ENCODE measurements around the gene RCSD1. TPM values are rescaled to one million over a fixed set of nuclear protein-coding genes. Genes with fewer than 3 reads are reported as not detected.
A peak's percentile ranks its signal among the peaks of the same experiment; 100 is the strongest.

RCSD1 gene
- total RNA-seq, 2 experiments from 2014 or later = 143 to 145 TPM

- Mint-ChIP-seq H3K36me3 (ENCODE audit: low read depth) (peaks cover 67% of the 10 kb centered on the region), H3K27me3 (ENCODE audit: low read depth) (no peaks in the 10 kb centered on the region), H3K27ac (peak overlapping the region; percentile 98), H3K4me1 (ENCODE audit: low read depth) (peaks cover 78% of the 10 kb centered on the region), H3K4me3 (peak overlapping the region; percentile 98), H3K9me3 (ENCODE audit: insufficient read depth) (no peaks in the 10 kb centered on the region)
- peak; percentile 15 for ATAC-seq
- DNase-seq = peak; percentile 68
- ChIA-PET CTCF (interaction anchor here (0.9 to 14.2 kb wide), 9 partner anchors 9 to 91 kb away, joined by 3 to 334 read pairs (median 3); no protein-coding TSS in a partner anchor), POLR2A (interaction anchor here (0.6 to 8.2 kb wide), 15 partner anchors 9 to 304 kb away, joined by 3 to 96 read pairs (median 3); no protein-coding TSS in a partner anchor)
These were observed 2.0 kb downstream of the RCSD1 start for GRCh38 chr1:167631936-167632614.

- CTCF ChIA-PET = interaction anchor here (0.7 to 14.2 kb wide), 6 partner anchors 9 to 82 kb away, joined by 4 to 334 read pairs (median 6); no protein-coding TSS in a partner anchor
- ATAC-seq (no peak), DNase-seq (no peak)
- peak overlapping the region; percentile 98 for H3K27ac Mint-ChIP-seq
- no peaks in the 10 kb centered on the region for H3K9me3 Mint-ChIP-seq (ENCODE audit: insufficient read depth)
- H3K36me3 Mint-ChIP-seq (ENCODE audit: low read depth) = peaks cover 77% of the 10 kb centered on the region
- H3K4me3 Mint-ChIP-seq = peak overlapping the region; percentile 98
- POLR2A ChIA-PET = interaction anchor here (1.1 to 8.2 kb wide), 3 partner anchors 17 to 42 kb away, joined by 3 to 96 read pairs (median 4); no protein-coding TSS in a partner anchor
- H3K27me3 Mint-ChIP-seq (ENCODE audit: low read depth) = no peaks in the 10 kb centered on the region
- peaks cover 79% of the 10 kb centered on the region for H3K4me1 Mint-ChIP-seq (ENCODE audit: low read depth)
These were observed 3.4 kb downstream of the RCSD1 start for GRCh38 chr1:167633258-167633944.

GRCh38 chr1:167634435-167634834 is 4.4 kb downstream of the RCSD1 start:
- DNase-seq = no peak

GRCh38 chr1:167635156-167635648 is 5.2 kb downstream of the RCSD1 start:
- no peak for ATAC-seq
- DNase-seq = no peak
- POLR2A ChIA-PET = interaction anchor here (3.4 kb wide), 1 partner anchor 34 kb away, joined by 33 read pairs; no protein-coding TSS in a partner anchor

More at GRCh38 chr1:167634435-167634834, 4.4 kb downstream of the RCSD1 start:
- Mint-ChIP-seq H3K27me3 (ENCODE audit: low read depth) (no peaks in the 10 kb centered on the region), H3K4me1 (ENCODE audit: low read depth) (peaks cover 78% of the 10 kb centered on the region), H3K27ac (peak overlapping the region; percentile 98), H3K36me3 (ENCODE audit: low read depth) (peaks cover 84% of the 10 kb centered on the region), H3K4me3 (peak overlapping the region; percentile 98), H3K9me3 (ENCODE audit: insufficient read depth) (no peaks in the 10 kb centered on the region)
- CTCF ChIA-PET = interaction anchor here (1.3 to 14.2 kb wide), 4 partner anchors 19 to 81 kb away, joined by 3 to 334 read pairs (median 16); no protein-coding TSS in a partner anchor
- ATAC-seq = no peak
- POLR2A ChIA-PET = interaction anchor here (0.6 to 3.4 kb wide), 5 partner anchors 33 to 760 kb away, joined by 3 to 33 read pairs (median 3); no protein-coding TSS in a partner anchor

DNA sequence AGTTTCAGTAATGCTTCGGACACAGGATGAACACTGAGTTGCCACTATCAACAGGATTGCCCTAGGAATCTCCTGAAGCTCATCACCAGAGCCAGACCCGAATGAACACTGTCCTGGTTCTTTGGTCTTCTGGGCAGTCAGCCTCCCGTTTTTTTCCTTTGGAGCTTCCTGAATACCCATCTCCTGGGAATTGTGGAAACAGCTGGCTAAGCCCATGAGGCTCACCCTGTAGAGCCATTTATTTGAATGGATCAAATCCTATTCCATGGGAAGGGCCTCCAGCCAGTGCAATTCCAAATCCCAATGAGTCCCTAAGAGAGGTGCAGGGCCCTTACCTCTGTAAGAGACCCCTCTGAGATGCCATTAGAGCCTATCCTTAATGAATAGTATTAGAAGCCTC is 5.9 kb downstream of the RCSD1 start:
- H3K36me3 Mint-ChIP-seq (ENCODE audit: low read depth) = peaks cover 89% of the 10 kb centered on the region
- H3K27ac Mint-ChIP-seq = peak overlapping the region; percentile 79
- DNase-seq = no peak
- ATAC-seq = no peak
- H3K27me3 Mint-ChIP-seq (ENCODE audit: low read depth) = no peaks in the 10 kb centered on the region
- peak overlapping the region; percentile 25 for H3K4me3 Mint-ChIP-seq
- CTCF ChIA-PET = interaction anchor here (1.6 to 14.2 kb wide), 7 partner anchors 8 to 95 kb away, joined by 7 to 334 read pairs (median 15); partner anchors contain the start of gene CREG1
- peaks cover 86% of the 10 kb centered on the region for H3K4me1 Mint-ChIP-seq (ENCODE audit: low read depth)
- H3K9me3 Mint-ChIP-seq (ENCODE audit: insufficient read depth) = no peaks in the 10 kb centered on the region
- POLR2A ChIA-PET = interaction anchor here (1.7 to 3.4 kb wide), 2 partner anchors 19 to 35 kb away, joined by 4 to 33 read pairs; no protein-coding TSS in a partner anchor

More at GRCh38 chr1:167635156-167635648, 5.2 kb downstream of the RCSD1 start:
- H3K4me1 Mint-ChIP-seq (ENCODE audit: low read depth) = peaks cover 80% of the 10 kb centered on the region
- no peak overlapping the region for H3K4me3 Mint-ChIP-seq
- no peaks in the 10 kb centered on the region for H3K27me3 Mint-ChIP-seq (ENCODE audit: low read depth)
- no peaks in the 10 kb centered on the region for H3K9me3 Mint-ChIP-seq (ENCODE audit: insufficient read depth)
- H3K27ac Mint-ChIP-seq = no peak overlapping the region
- H3K36me3 Mint-ChIP-seq (ENCODE audit: low read depth) = peaks cover 86% of the 10 kb centered on the region
- CTCF ChIA-PET = interaction anchor here (1.3 to 14.2 kb wide), 5 partner anchors 14 to 52 kb away, joined by 3 to 334 read pairs (median 26); no protein-coding TSS in a partner anchor

- ChIA-PET POLR2A (interaction anchor here (0.6 to 1.2 kb wide), 5 partner anchors 8 to 67 kb away, joined by 3 to 6 read pairs (median 4); no protein-coding TSS in a partner anchor), CTCF (interaction anchor here (1.0 to 14.2 kb wide), 9 partner anchors 10 to 104 kb away, joined by 3 to 334 read pairs (median 15); no protein-coding TSS in a partner anchor)
- Mint-ChIP-seq H3K4me1 (ENCODE audit: low read depth) (peaks cover 95% of the 10 kb centered on the region), H3K9me3 (ENCODE audit: insufficient read depth) (no peaks in the 10 kb centered on the region), H3K27ac (peak overlapping the region; percentile 79), H3K36me3 (ENCODE audit: low read depth) (peaks cover 88% of the 10 kb centered on the region), H3K27me3 (ENCODE audit: low read depth) (no peaks in the 10 kb centered on the region), H3K4me3 (no peak overlapping the region)
- no peak for DNase-seq
- no peak for ATAC-seq
These were observed 8.0 kb downstream of the RCSD1 start for GRCh38 chr1:167638064-167638463.

DNA sequence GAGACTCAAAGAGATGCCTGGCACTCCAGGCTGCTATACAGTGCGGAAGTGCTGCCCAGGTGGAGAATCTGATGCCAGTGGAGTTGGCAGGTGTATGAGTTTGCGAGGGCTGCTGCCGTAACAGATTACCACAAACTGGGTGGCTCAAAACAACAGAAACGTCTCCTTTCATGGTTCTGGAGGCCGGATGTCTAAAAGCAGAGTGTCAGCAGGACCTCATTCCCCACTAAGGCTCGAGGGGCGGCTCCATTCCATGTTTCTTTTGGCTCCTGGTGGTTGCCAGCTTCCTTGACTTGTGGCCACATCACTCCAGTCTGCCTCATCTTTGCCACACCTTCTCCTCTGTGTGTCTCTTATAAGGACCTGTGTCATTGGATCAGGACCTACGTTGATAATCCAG is 10.0 kb downstream of the RCSD1 start:
- H3K4me1 Mint-ChIP-seq (ENCODE audit: low read depth) = peaks cover 94% of the 10 kb centered on the region
- ChIA-PET POLR2A (interaction anchor here (0.6 kb wide), 1 partner anchor 116 kb away, joined by 3 read pairs; no protein-coding TSS in a partner anchor), CTCF (interaction anchor here (14.2 kb wide), 1 partner anchor 38 kb away, joined by 334 read pairs; no protein-coding TSS in a partner anchor)
- no peak overlapping the region for H3K4me3 Mint-ChIP-seq
- no peaks in the 10 kb centered on the region for H3K9me3 Mint-ChIP-seq (ENCODE audit: insufficient read depth)
- peaks cover 82% of the 10 kb centered on the region for H3K36me3 Mint-ChIP-seq (ENCODE audit: low read depth)
- no peaks in the 10 kb centered on the region for H3K27me3 Mint-ChIP-seq (ENCODE audit: low read depth)
- H3K27ac Mint-ChIP-seq = no peak overlapping the region
- DNase-seq (no peak), ATAC-seq (no peak)

GRCh38 chr1:167641786-167642500 is 11.9 kb downstream of the RCSD1 start:
- H3K36me3 Mint-ChIP-seq (ENCODE audit: low read depth) = peaks cover 79% of the 10 kb centered on the region
- no peaks in the 10 kb centered on the region for H3K9me3 Mint-ChIP-seq (ENCODE audit: insufficient read depth)
- H3K4me1 Mint-ChIP-seq (ENCODE audit: low read depth) = peaks cover 87% of the 10 kb centered on the region
- ATAC-seq = no peak
- no peak for DNase-seq
- no peaks in the 10 kb centered on the region for H3K27me3 Mint-ChIP-seq (ENCODE audit: low read depth)
- no peak overlapping the region for H3K4me3 Mint-ChIP-seq
- H3K27ac Mint-ChIP-seq = peak overlapping the region; percentile 66
- POLR2A ChIA-PET = no interaction called here
- CTCF ChIA-PET = interaction anchor here (1.0 to 1.3 kb wide), 4 partner anchors 8 to 46 kb away, joined by 3 to 7 read pairs (median 4); no protein-coding TSS in a partner anchor

DNA sequence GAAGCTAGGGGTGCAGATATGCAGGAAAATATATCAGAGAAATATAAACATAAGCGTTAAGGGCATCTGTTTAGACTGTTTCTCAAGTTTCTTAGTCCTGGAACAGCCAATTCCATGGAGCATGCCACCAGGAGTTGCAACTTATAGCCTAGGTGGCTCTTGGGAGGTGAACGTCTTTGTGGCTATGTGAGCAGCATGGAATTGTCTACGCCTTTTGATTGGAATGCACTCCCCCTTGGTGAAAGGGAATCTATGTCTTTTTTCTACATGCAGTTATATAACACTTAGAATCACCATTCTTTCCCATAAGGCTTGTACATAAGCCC is 12.4 kb downstream of the RCSD1 start:
- H3K27ac Mint-ChIP-seq = peak overlapping the region; percentile 66
- POLR2A ChIA-PET = no interaction called here
- CTCF ChIA-PET = interaction anchor here (1.0 to 1.3 kb wide), 4 partner anchors 9 to 45 kb away, joined by 3 to 7 read pairs (median 4); no protein-coding TSS in a partner anchor
- H3K4me3 Mint-ChIP-seq = no peak overlapping the region
- H3K27me3 Mint-ChIP-seq (ENCODE audit: low read depth) = no peaks in the 10 kb centered on the region
- H3K9me3 Mint-ChIP-seq (ENCODE audit: insufficient read depth) = no peaks in the 10 kb centered on the region
- ATAC-seq = no peak
- DNase-seq = no peak
- peaks cover 79% of the 10 kb centered on the region for H3K36me3 Mint-ChIP-seq (ENCODE audit: low read depth)
- H3K4me1 Mint-ChIP-seq (ENCODE audit: low read depth) = peaks cover 84% of the 10 kb centered on the region

DNA sequence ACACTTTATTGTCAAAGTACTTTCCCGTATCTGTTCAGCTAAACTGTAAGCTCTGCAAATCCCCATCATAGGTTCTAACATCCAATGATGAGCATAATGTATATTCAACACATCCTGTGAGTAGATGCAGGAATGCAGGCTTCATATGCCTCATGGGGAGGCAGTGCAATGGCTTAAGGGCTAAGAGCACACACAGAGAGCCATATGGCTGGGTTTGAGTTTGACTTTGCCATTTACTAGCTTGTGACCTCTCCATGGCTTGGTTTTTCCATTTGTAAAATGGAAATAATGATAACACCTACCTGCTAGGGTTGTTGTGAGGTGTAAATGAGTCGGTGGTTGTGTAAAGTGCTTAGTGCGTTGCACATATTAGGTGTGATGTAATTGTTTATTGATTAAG is 13.4 kb downstream of the RCSD1 start:
- ChIA-PET POLR2A (interaction anchor here (0.8 kb wide), 1 partner anchor 12 kb away, joined by 3 read pairs; no protein-coding TSS in a partner anchor), CTCF (interaction anchor here (0.9 kb wide), 1 partner anchor 43 kb away, joined by 3 read pairs; no protein-coding TSS in a partner anchor)
- no peak for DNase-seq
- Mint-ChIP-seq H3K27ac (peak overlapping the region; percentile 50), H3K36me3 (ENCODE audit: low read depth) (peaks cover 75% of the 10 kb centered on the region), H3K4me1 (ENCODE audit: low read depth) (peaks cover 78% of the 10 kb centered on the region), H3K4me3 (no peak overlapping the region), H3K27me3 (ENCODE audit: low read depth) (no peaks in the 10 kb centered on the region), H3K9me3 (ENCODE audit: insufficient read depth) (no peaks in the 10 kb centered on the region)
- ATAC-seq = no peak
